WTC11 (cell line): ENCODE results near the gene PRKCG. TPM values are rescaled to one million over a fixed set of nuclear protein-coding genes. Genes with fewer than 3 reads are reported as not detected.
"Not testable (repeated sequence)": the region's sequence is repeated elsewhere in the genome, so short reads cannot be mapped to it uniquely, and the experiment has no call there.

Experiments
- ATAC-seq: fragments of 200-7000 bp; cut with Tn5 transposase; 2 replicates; pipeline ENCODE4 v1.10.0; 2021; ENCODE audit warnings: mild to moderate bottlenecking, moderate library complexity
- CTCF ChIA-PET: fragments of 300-600 bp; sonication (Branson Sonifier 250); formaldehyde crosslinking; loops from one replicate; lab custom pipeline; 2021; ENCODE audit warnings: antibody characterized with exemption; lab: Charles Lee
- POLR2A ChIA-PET: fragments of 350-600 bp; sonication (Branson Sonifier 250); formaldehyde crosslinking; loops from one replicate; lab custom pipeline; 2021; ENCODE audit warnings: antibody characterized with exemption; lab: Charles Lee
- DNase-seq: peaks from one replicate; pipeline ENCODE4 v3.0.0; 2021; ENCODE audit warnings: low spot score
- H3K27ac Mint-ChIP-seq: 2 replicates; pipeline ENCODE4 v1.8.0; 2021; ENCODE audit warnings: mixed read lengths
- H3K27me3 Mint-ChIP-seq: 2 replicates; pipeline ENCODE4 v1.8.0; 2021; ENCODE audit warnings: low read depth, mild to moderate bottlenecking, moderate library complexity, mixed read lengths
- H3K36me3 Mint-ChIP-seq: 2 replicates; pipeline ENCODE4 v1.8.0; 2021; ENCODE audit warnings: mixed read lengths
- H3K4me1 Mint-ChIP-seq: 2 replicates; pipeline ENCODE4 v1.8.0; 2022; ENCODE audit warnings: mixed read lengths
- H3K4me3 Mint-ChIP-seq: 2 replicates; pipeline ENCODE4 v1.8.0; 2021; ENCODE audit warnings: mild to moderate bottlenecking, moderate library complexity, mixed read lengths
- H3K9me3 Mint-ChIP-seq: 2 replicates; pipeline ENCODE4 v1.8.0; 2021; ENCODE audit warnings: mixed read lengths
- AFF4 ChIP-seq: sonication (generic); formaldehyde crosslinking; IDR thresholded peaks from 2 replicates; pipeline ENCODE4 v1.8.1; 2023; ENCODE audit warnings: mild to moderate bottlenecking, missing genetic modification reagents, borderline replicate concordance
- ATF1 ChIP-seq: sonication (generic); formaldehyde crosslinking; IDR thresholded peaks from 2 replicates; pipeline ENCODE4 v1.8.1; 2023; ENCODE audit warnings: mild to moderate bottlenecking, moderate library complexity, missing genetic modification reagents
- ATF3 ChIP-seq: sonication (generic); formaldehyde crosslinking; conservative IDR thresholded peaks from 2 replicates; pipeline ENCODE4 v1.8.1; 2022; ENCODE audit warnings: mild to moderate bottlenecking, missing genetic modification reagents
- FOXP1 ChIP-seq: sonication (generic); formaldehyde crosslinking; IDR thresholded peaks from 2 replicates; pipeline ENCODE4 v1.8.0; 2022; ENCODE audit warnings: missing genetic modification reagents, mild to moderate bottlenecking, moderate library complexity, borderline replicate concordance
- GRHL2 ChIP-seq: fragments of 250-450 bp; sonication (Bioruptor Pico); IDR thresholded peaks from 2 replicates; pipeline ENCODE4 v1.8.0; 2022; ENCODE audit warnings: mild to moderate bottlenecking, moderate library complexity; ENCODE audit not compliant: insufficient replicate concordance, severe bottlenecking
- HMGA2 ChIP-seq: fragments of 250-450 bp; sonication (Bioruptor Pico); IDR thresholded peaks from 2 replicates; pipeline ENCODE4 v1.4.0; 2021; ENCODE audit warnings: mild to moderate bottlenecking, moderate library complexity
- MYBL2 ChIP-seq: sonication (generic); formaldehyde crosslinking; IDR thresholded peaks from 2 replicates; pipeline ENCODE4 v1.8.1; 2023; ENCODE audit warnings: mild to moderate bottlenecking, moderate library complexity, missing genetic modification reagents
- NFYB ChIP-seq: sonication (generic); formaldehyde crosslinking; conservative IDR thresholded peaks from 2 replicates; pipeline ENCODE4 v1.8.0; 2022; ENCODE audit warnings: low read depth, missing genetic modification reagents
- ZNF263 ChIP-seq: sonication (generic); formaldehyde crosslinking; IDR thresholded peaks from 2 replicates; pipeline ENCODE4 v1.8.1; 2022; ENCODE audit warnings: low read depth, mild to moderate bottlenecking, moderate library complexity, missing genetic modification reagents
- total RNA-seq: library from RNA; stranded (reverse); gene quantifications from 3 replicates; pipeline ENCODE4 v1.2.3, GENCODE V29; 2021
- TF ChIP-seq, protein P1 (sequence below): sonication (generic); formaldehyde crosslinking; IDR thresholded peaks from 2 replicates; pipeline ENCODE4 v1.8.1; 2022; ENCODE audit warnings: mild to moderate bottlenecking, missing genetic modification reagents, moderate library complexity, borderline replicate concordance
- TF ChIP-seq, protein P2 (sequence below): sonication (generic); formaldehyde crosslinking; IDR thresholded peaks from 2 replicates; pipeline ENCODE4 v1.8.1; 2023; ENCODE audit warnings: mild to moderate bottlenecking, missing genetic modification reagents
- TF ChIP-seq, protein P3 (sequence below): sonication (generic); formaldehyde crosslinking; IDR thresholded peaks from 2 replicates; pipeline ENCODE4 v1.8.0; 2022; ENCODE audit warnings: mild to moderate bottlenecking, missing genetic modification reagents
- TF ChIP-seq, protein P4 (sequence below): sonication (generic); formaldehyde crosslinking; IDR thresholded peaks from 2 replicates; pipeline ENCODE4 v1.8.1; 2022; ENCODE audit warnings: low read depth, mild to moderate bottlenecking, moderate library complexity, missing genetic modification reagents, borderline replicate concordance

Gene PRKCG
- total RNA-seq, 1 experiment from 2014 or later: 23.0 TPM

DNA sequence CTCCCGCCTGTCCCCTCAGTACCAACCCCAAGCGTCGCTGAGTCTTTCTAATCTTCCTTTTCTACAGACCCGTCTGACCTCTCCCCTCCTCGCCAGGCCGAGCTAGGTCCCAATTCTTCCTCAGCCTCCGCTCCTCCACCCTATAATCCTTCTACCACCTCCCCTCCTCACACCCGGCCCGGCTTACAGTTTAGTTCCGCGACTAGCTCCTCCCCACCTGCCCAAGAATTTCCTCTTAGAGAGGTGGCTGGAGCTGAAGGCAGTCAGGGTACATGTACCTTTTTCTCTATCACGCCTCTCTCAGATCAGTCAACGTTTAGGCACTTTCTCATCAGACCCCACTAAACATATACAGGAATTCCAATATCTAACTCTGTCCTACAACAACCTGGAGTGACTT lies 49.1 kb upstream of the PRKCG start:
- not testable (repeated sequence) for DNase-seq, H3K27me3 Mint-ChIP-seq, H3K9me3 Mint-ChIP-seq, ATAC-seq
- peak overlapping the region; percentile 97 for H3K4me3 Mint-ChIP-seq
- H3K27ac Mint-ChIP-seq: peak overlapping the region; percentile 99
- H3K4me1 Mint-ChIP-seq: peaks cover 69% of the 10 kb centered on the region
- ChIA-PET POLR2A (interaction anchor here (1.0 kb wide), 1 partner anchor 35 kb away, joined by 3 read pairs; the partner anchor contains the start of gene MYADM), CTCF (interaction anchor here (0.7 to 1.4 kb wide), 3 partner anchors 24 to 74 kb away, joined by 5 to 6 read pairs (median 5); no protein-coding TSS in a partner anchor)
- H3K36me3 Mint-ChIP-seq: peaks cover 59% of the 10 kb centered on the region
- 0 out of 2 replicates have a peak, but pooled peaks have one; percentile 27 for TF ChIP-seq AFF4

DNA sequence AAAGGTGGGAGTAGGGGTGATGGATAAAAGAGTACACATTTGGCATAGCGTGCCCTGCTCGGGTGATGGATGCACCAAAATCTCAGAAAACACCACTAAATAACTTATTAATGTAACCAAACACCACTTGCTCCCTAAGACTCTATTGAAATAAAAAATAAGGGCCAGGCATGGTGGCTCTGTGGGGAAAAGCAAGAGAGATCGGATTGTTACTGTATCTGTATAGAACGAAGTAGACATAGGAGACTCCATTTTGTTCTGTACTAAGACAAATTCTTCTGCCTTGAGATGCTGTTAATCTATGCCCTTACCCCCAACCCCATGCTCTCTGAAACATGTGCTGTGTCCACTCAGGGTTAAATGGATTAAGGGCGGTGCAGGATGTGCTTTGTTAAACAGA lies 43.6 kb upstream of the PRKCG start:
- CTCF ChIA-PET, DNase-seq, POLR2A ChIA-PET, H3K9me3 Mint-ChIP-seq, ATAC-seq, H3K27me3 Mint-ChIP-seq: not testable (repeated sequence)
- Mint-ChIP-seq H3K27ac (peak overlapping the region; percentile 98), H3K4me1 (peaks cover 63% of the 10 kb centered on the region), H3K36me3 (peaks cover 40% of the 10 kb centered on the region), H3K4me3 (peak overlapping the region; percentile 27; the same call in 1 of the 2 replicates)

- Mint-ChIP-seq H3K4me1 (peaks cover 45% of the 10 kb centered on the region), H3K36me3 (peaks cover 22% of the 10 kb centered on the region)
- DNase-seq, POLR2A ChIA-PET, ATAC-seq, H3K27ac Mint-ChIP-seq, H3K27me3 Mint-ChIP-seq, H3K4me3 Mint-ChIP-seq, H3K9me3 Mint-ChIP-seq: not testable (repeated sequence)
- CTCF ChIA-PET: interaction anchor here (0.6 to 3.0 kb wide), 7 partner anchors 26 to 255 kb away, joined by 3 to 15 read pairs (median 5); no protein-coding TSS in a partner anchor
- 0 out of 2 replicates have a peak, but pooled peaks have one; percentile 6 for TF ChIP-seq HMGA2 (CRISPR knock-in tag)
Observed at GRCh38 chr19:53840241-53840640, 41.8 kb upstream of the PRKCG start.

GRCh38 chr19:53840914-53841313 lies 41.1 kb upstream of the PRKCG start:
- Mint-ChIP-seq H3K36me3 (peaks cover 15% of the 10 kb centered on the region), H3K4me1 (peaks cover 39% of the 10 kb centered on the region)
- ChIA-PET CTCF (interaction anchor here (0.5 to 3.0 kb wide), 14 partner anchors 13 to 254 kb away, joined by 3 to 15 read pairs (median 4); no protein-coding TSS in a partner anchor), POLR2A (interaction anchor here (1.1 kb wide), 1 partner anchor 107 kb away, joined by 3 read pairs; no protein-coding TSS in a partner anchor)
- not testable (repeated sequence) for H3K9me3 Mint-ChIP-seq, ATAC-seq, DNase-seq, H3K4me3 Mint-ChIP-seq, H3K27ac Mint-ChIP-seq, H3K27me3 Mint-ChIP-seq

DNA sequence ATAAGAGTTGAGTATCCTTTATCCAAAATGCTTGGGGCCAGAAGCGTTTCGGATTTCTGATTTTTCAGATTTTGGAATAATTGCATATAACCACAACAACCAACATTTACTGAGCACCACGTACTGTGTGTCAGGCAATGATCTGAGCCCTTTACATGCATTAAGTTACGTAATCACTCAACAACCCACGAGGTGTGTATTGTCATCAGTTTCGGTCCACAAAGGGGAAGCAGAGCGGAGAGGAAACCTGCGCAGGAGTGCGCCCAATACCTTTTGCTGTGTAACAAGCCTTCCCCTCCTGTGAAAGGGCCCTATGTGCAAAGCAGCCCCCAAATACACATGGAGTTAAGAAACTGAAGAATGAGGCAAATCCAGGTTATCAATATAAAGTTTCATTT lies 37.1 kb upstream of the PRKCG start:
- Mint-ChIP-seq H3K4me3 (no peak overlapping the region), H3K4me1 (peaks cover 8% of the 10 kb centered on the region), H3K27me3 (peaks cover 9% of the 10 kb centered on the region; the same call in 1 of the 2 replicates), H3K36me3 (no peaks in the 10 kb centered on the region), H3K27ac (no peak overlapping the region), H3K9me3 (no peaks in the 10 kb centered on the region)
- CTCF ChIA-PET: interaction anchor here (2.4 kb wide), 1 partner anchor 185 kb away, joined by 6 read pairs; no protein-coding TSS in a partner anchor
- DNase-seq (no peak), ATAC-seq (no peak)
- TF ChIP-seq, protein P1, sequence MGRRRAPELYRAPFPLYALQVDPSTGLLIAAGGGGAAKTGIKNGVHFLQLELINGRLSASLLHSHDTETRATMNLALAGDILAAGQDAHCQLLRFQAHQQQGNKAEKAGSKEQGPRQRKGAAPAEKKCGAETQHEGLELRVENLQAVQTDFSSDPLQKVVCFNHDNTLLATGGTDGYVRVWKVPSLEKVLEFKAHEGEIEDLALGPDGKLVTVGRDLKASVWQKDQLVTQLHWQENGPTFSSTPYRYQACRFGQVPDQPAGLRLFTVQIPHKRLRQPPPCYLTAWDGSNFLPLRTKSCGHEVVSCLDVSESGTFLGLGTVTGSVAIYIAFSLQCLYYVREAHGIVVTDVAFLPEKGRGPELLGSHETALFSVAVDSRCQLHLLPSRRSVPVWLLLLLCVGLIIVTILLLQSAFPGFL (CRISPR knock-in tag): no peak
- no peak for TF ChIP-seq ATF3
- TF ChIP-seq MYBL2: no peak
- no peak for TF ChIP-seq NFYB (CRISPR knock-in tag)
- TF ChIP-seq, protein P2, sequence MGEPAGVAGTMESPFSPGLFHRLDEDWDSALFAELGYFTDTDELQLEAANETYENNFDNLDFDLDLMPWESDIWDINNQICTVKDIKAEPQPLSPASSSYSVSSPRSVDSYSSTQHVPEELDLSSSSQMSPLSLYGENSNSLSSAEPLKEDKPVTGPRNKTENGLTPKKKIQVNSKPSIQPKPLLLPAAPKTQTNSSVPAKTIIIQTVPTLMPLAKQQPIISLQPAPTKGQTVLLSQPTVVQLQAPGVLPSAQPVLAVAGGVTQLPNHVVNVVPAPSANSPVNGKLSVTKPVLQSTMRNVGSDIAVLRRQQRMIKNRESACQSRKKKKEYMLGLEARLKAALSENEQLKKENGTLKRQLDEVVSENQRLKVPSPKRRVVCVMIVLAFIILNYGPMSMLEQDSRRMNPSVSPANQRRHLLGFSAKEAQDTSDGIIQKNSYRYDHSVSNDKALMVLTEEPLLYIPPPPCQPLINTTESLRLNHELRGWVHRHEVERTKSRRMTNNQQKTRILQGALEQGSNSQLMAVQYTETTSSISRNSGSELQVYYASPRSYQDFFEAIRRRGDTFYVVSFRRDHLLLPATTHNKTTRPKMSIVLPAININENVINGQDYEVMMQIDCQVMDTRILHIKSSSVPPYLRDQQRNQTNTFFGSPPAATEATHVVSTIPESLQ: no peak
- no peak for TF ChIP-seq ZNF263 (CRISPR knock-in tag)
- TF ChIP-seq, protein P3, sequence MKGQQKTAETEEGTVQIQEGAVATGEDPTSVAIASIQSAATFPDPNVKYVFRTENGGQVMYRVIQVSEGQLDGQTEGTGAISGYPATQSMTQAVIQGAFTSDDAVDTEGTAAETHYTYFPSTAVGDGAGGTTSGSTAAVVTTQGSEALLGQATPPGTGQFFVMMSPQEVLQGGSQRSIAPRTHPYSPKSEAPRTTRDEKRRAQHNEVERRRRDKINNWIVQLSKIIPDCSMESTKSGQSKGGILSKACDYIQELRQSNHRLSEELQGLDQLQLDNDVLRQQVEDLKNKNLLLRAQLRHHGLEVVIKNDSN: no peak
- TF ChIP-seq ATF1 (CRISPR knock-in tag): no peak
- TF ChIP-seq FOXP1: no peak
- TF ChIP-seq, protein P4, sequence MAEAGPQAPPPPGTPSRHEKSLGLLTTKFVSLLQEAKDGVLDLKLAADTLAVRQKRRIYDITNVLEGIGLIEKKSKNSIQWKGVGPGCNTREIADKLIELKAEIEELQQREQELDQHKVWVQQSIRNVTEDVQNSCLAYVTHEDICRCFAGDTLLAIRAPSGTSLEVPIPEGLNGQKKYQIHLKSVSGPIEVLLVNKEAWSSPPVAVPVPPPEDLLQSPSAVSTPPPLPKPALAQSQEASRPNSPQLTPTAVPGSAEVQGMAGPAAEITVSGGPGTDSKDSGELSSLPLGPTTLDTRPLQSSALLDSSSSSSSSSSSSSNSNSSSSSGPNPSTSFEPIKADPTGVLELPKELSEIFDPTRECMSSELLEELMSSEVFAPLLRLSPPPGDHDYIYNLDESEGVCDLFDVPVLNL (CRISPR knock-in tag): no peak
- no peak for TF ChIP-seq GRHL2
- POLR2A ChIA-PET: no interaction called here
